ENCODE results near the gene ZDHHC19. TPM values are rescaled to one million over a fixed set of nuclear protein-coding genes. Genes with fewer than 3 reads are reported as not detected.

ZDHHC19 gene
- total and polyA plus RNA-seq, 2 donors from 2014 or later, result 0.57 to 0.92 TPM

DNA sequence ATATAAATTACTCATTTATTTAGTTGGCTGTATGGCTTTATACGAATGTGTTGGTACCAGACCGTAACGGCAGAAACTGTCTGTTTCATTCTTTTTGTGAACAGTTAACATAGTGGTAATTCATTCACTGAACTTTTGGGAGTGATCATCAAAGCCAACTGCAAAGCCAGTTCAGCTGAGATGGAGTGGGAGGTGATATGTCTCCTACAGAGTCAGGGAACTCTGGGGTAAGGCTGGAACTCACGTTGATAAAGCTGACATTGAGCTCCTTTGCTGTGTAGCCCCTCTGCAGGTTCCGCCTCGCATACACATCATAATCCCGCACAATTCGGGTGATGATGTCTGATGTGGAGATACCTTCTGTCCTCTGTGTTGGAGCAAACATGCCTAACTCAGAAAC, 30.5 kb upstream of the ZDHHC19 start:
- H3K9ac ChIP-seq (ENCODE audit: low read length in 3 of 3), result no peak overlapping the region
- no peak overlapping the region for H3K4me3 ChIP-seq (ENCODE audit: low read length in 3 of 3)
- TF ChIP-seq, protein P1, sequence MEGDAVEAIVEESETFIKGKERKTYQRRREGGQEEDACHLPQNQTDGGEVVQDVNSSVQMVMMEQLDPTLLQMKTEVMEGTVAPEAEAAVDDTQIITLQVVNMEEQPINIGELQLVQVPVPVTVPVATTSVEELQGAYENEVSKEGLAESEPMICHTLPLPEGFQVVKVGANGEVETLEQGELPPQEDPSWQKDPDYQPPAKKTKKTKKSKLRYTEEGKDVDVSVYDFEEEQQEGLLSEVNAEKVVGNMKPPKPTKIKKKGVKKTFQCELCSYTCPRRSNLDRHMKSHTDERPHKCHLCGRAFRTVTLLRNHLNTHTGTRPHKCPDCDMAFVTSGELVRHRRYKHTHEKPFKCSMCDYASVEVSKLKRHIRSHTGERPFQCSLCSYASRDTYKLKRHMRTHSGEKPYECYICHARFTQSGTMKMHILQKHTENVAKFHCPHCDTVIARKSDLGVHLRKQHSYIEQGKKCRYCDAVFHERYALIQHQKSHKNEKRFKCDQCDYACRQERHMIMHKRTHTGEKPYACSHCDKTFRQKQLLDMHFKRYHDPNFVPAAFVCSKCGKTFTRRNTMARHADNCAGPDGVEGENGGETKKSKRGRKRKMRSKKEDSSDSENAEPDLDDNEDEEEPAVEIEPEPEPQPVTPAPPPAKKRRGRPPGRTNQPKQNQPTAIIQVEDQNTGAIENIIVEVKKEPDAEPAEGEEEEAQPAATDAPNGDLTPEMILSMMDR (IDR thresholded peaks at IDR 0.05; ENCODE audit: borderline replicate concordance, extremely low read depth, insufficient read depth), result no peak
- H3K27ac ChIP-seq (ENCODE audit: low read depth in 2 of 2, low read length in 2 of 2), result no peak overlapping the region
- intact Hi-C loops (cut with DNase I), result no loop called here
- no peak for FAIRE-seq
- H3K9me3 ChIP-seq (ENCODE audit: control insufficient read depth in 2 of 3, insufficient read depth in 1 of 3, low read length in 3 of 3), result no peaks in the 10 kb centered on the region
- no peak for DNase-seq
- H3K27me3 ChIP-seq (ENCODE audit: control insufficient read depth, insufficient read depth, low read length), result no peaks in the 10 kb centered on the region
- peaks cover 6 to 44% (median 15%) of the 10 kb centered on the region in 3 donors for H3K36me3 ChIP-seq (ENCODE audit: control insufficient read depth in 2 of 3, insufficient read depth in 3 of 3, low read length in 3 of 3)
- no peaks in the 10 kb centered on the region for H3K4me1 ChIP-seq (ENCODE audit: control insufficient read depth in 2 of 3, insufficient read depth in 2 of 3, low read depth in 1 of 3, low read length in 3 of 3)

DNA sequence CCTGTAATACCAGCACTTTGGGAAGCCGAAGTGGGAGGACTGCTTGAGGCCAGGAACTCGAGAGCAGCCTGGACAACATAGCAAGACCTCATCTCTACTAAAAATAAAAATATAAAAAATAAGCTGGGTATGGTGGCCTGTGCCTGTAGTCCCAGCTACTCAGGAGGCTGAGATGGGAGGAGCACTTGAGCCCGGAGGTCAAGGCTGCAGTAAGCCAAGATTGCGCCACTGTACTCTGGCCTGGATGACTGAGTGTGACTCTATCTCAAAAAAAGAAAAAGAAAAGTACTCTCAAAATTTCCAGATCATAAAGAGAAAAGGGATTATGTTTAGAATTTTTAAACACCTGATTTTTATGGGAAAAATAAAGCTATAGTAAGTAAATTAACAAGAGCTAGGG, 29.2 kb upstream of the ZDHHC19 start:
- Histone ChIP-seq H3K4me3 (ENCODE audit: low read length in 3 of 3) (no peak overlapping the region), H3K9ac (ENCODE audit: low read length in 3 of 3) (no peak overlapping the region), H3K9me3 (ENCODE audit: control insufficient read depth in 2 of 3, insufficient read depth in 1 of 3, low read length in 3 of 3) (no peaks in the 10 kb centered on the region), H3K27me3 (ENCODE audit: control insufficient read depth, insufficient read depth, low read length) (no peaks in the 10 kb centered on the region), H3K4me1 (ENCODE audit: control insufficient read depth in 2 of 3, insufficient read depth in 2 of 3, low read depth in 1 of 3, low read length in 3 of 3) (no peaks in the 10 kb centered on the region), H3K36me3 (ENCODE audit: control insufficient read depth in 2 of 3, insufficient read depth in 3 of 3, low read length in 3 of 3) (peaks cover 6 to 43% (median 15%) of the 10 kb centered on the region in 3 donors), H3K27ac (ENCODE audit: low read depth in 2 of 2, low read length in 2 of 2) (no peak overlapping the region)
- intact Hi-C loops (cut with DNase I), result no loop called here
- DNase-seq (no peak), FAIRE-seq (no peak)
- TF ChIP-seq, protein P1 (IDR thresholded peaks at IDR 0.05; ENCODE audit: borderline replicate concordance, extremely low read depth, insufficient read depth), result no peak

DNA sequence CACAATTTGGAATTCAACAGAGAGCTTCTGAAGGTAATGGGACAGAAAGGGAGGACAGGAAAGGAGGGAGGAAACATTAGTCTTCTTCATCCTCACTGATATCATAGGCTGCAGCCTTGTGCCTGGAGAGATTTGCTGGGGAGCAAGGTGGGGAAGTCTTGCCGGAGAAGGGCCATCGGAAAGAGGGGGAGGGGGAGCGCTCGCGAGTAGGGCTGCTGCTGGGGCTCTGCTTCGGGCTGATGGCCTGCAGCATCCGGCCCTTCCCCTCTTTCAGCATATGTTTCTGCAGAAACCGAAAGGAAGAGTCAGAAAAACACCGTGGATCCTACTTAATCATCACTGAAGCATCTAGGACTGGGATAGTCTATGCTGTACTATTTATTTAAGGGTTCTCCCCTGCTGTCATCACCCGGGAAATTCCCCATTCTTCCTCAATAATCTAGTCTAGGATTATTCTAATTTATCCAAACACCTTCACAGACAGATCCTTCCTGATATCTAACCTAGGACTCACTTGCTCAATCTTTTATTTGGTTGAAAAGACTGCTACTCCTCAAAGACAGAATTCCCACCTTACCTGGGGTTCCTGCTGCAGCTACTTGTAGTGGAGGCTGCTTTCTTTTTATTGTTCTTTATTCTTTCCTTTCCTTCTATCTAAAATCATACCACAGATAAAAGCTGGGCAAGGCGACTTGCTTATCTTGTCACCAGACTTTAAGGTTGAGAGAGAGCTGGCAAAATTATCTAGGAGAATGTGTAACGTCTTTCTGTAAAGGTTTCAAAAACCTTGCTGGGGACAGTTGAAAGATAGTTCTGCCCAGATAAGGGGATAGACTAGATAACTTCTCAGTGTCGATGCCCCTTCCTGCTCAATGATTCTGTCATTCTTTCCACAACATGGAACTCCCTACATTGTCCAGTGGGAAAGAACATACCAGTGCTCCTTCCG, 27.7 kb upstream of the ZDHHC19 start:
- Histone ChIP-seq H3K9me3 (ENCODE audit: control insufficient read depth in 2 of 3, insufficient read depth in 1 of 3, low read length in 3 of 3) (no peaks in the 10 kb centered on the region), H3K27ac (ENCODE audit: low read depth in 2 of 2, low read length in 2 of 2) (no peak overlapping the region), H3K4me3 (ENCODE audit: low read length in 3 of 3) (no peak overlapping the region), H3K4me1 (ENCODE audit: control insufficient read depth in 2 of 3, insufficient read depth in 2 of 3, low read depth in 1 of 3, low read length in 3 of 3) (no peaks in the 10 kb centered on the region), H3K27me3 (ENCODE audit: control insufficient read depth, insufficient read depth, low read length) (no peaks in the 10 kb centered on the region), H3K9ac (ENCODE audit: low read length in 3 of 3) (no peak overlapping the region), H3K36me3 (ENCODE audit: control insufficient read depth in 2 of 3, insufficient read depth in 3 of 3, low read length in 3 of 3) (peaks cover 6 to 43% (median 15%) of the 10 kb centered on the region in 3 donors)
- TF ChIP-seq, protein P1 (IDR thresholded peaks at IDR 0.05; ENCODE audit: borderline replicate concordance, extremely low read depth, insufficient read depth), result no peak
- FAIRE-seq, result no peak
- intact Hi-C loops (cut with DNase I), result no loop called here
- DNase-seq, result no peak

Data from kidney (tissue), 14 donors.